Neural cell (in vitro differentiated cells): ENCODE measurements around the gene SSC5D. TPM values are rescaled to one million over a fixed set of nuclear protein-coding genes. Genes with fewer than 3 reads are reported as not detected.

Source experiments
- H2AFZ ChIP-seq: fragments of 200-600, 300-800 bp; sonication (generic), shearing (Covaris generic); 2 replicates; pipeline ENCODE4 v1.6.0; 2014; ENCODE audit warnings: low read depth, mild to moderate bottlenecking, antibody characterized with exemption, low read length, moderate library complexity
- H3F3A ChIP-seq: fragments of 200-600 bp; shearing (Covaris generic); 2 replicates; pipeline ENCODE4 v1.6.1; 2016; ENCODE audit warnings: mild to moderate bottlenecking, moderate library complexity, mixed read lengths, antibody characterized with exemption, low read length; ENCODE audit not compliant: insufficient read depth, poor library complexity, severe bottlenecking
- H3K27ac ChIP-seq: fragments of 200-600, 300-800 bp; sonication (generic), shearing (Covaris generic); 2 replicates; pipeline ENCODE4 v1.5.1; 2014; ENCODE audit warnings: mild to moderate bottlenecking, low read length, moderate library complexity
- H3K27me3 ChIP-seq: fragments of 300-800, 200-600 bp; sonication (generic), shearing (Covaris generic); 2 replicates; pipeline ENCODE4 v1.6.0; 2014; ENCODE audit warnings: mild to moderate bottlenecking, low read depth, low read length, moderate library complexity; ENCODE audit not compliant: insufficient read depth
- H3K36me3 ChIP-seq: fragments of 300-800, 200-600 bp; sonication (generic), shearing (Covaris generic); 2 replicates; pipeline ENCODE4 v1.5.1; 2014; ENCODE audit warnings: mild to moderate bottlenecking, antibody characterized with exemption, low read length, moderate library complexity; ENCODE audit not compliant: insufficient read depth
- H3K4me2 ChIP-seq: fragments of 300-800, 200-600 bp; sonication (generic), shearing (Covaris generic); 2 replicates; pipeline ENCODE4 v1.6.0; 2014; ENCODE audit warnings: mild to moderate bottlenecking, low read length
- H3K4me3 ChIP-seq: fragments of 300-800, 200-600 bp; sonication (generic), shearing (Covaris generic); 2 replicates; pipeline ENCODE4 v1.5.1; 2014; ENCODE audit warnings: mild to moderate bottlenecking, low read length, moderate library complexity
- H3K79me2 ChIP-seq: fragments of 200-600 bp; shearing (Covaris generic); replicated peaks from 2 replicates; pipeline ENCODE4 v1.6.0; 2014; ENCODE audit warnings: mild to moderate bottlenecking, low read length, moderate library complexity; ENCODE audit not compliant: insufficient read depth
- H3K9ac ChIP-seq: fragments of 300-800, 200-600 bp; sonication (generic), shearing (Covaris generic); 2 replicates; pipeline ENCODE4 v1.6.1; 2016; ENCODE audit warnings: mild to moderate bottlenecking, low read length, mixed read lengths
- H3K9me2 ChIP-seq: fragments of 200-600 bp; shearing (Covaris generic); 2 replicates; pipeline ENCODE4 v1.6.1; 2016; ENCODE audit warnings: mild to moderate bottlenecking, low read length, mixed read lengths; ENCODE audit not compliant: insufficient read depth
- H3K9me3 ChIP-seq: fragments of 200-600, 300-800 bp; sonication (generic), shearing (Covaris generic); 2 replicates; pipeline ENCODE4 v1.6.1; 2016; ENCODE audit warnings: mild to moderate bottlenecking, mixed run types, low read length, moderate library complexity, mixed read lengths
- H4K20me1 ChIP-seq: fragments of 200-600 bp; shearing (Covaris generic); 2 replicates; pipeline ENCODE4 v1.6.1; 2016; ENCODE audit warnings: mild to moderate bottlenecking, mixed run types; ENCODE audit not compliant: insufficient read depth
- EP300 ChIP-seq: fragments of 450-650 bp; conservative IDR thresholded peaks from 2 replicates; pipeline ENCODE4 v1.6.1; 2014; ENCODE audit warnings: antibody characterized with exemption, mild to moderate bottlenecking, moderate library complexity; ENCODE audit not compliant: poor library complexity, severe bottlenecking
- EZH2 ChIP-seq: fragments of 200-600, 300-800 bp; shearing (Covaris generic), sonication (generic); IDR thresholded peaks from 2 replicates; pipeline ENCODE4 v1.6.1; 2014; ENCODE audit warnings: antibody characterized with exemption, low read length, borderline replicate concordance, mild to moderate bottlenecking; ENCODE audit not compliant: insufficient read depth, poor library complexity, severe bottlenecking
- MXI1 ChIP-seq: fragments of 450-650 bp; conservative IDR thresholded peaks from 2 replicates; pipeline ENCODE4 v1.6.1; 2014; ENCODE audit warnings: antibody characterized with exemption, mild to moderate bottlenecking; ENCODE audit not compliant: poor library complexity, severe bottlenecking
- POLR2AphosphoS5 ChIP-seq: IDR thresholded peaks from 2 replicates; pipeline ENCODE4 v1.6.1; 2012
- RAD21 ChIP-seq: fragments of 450-650 bp; conservative IDR thresholded peaks from 2 replicates; pipeline ENCODE4 v1.6.1; 2014; ENCODE audit warnings: antibody characterized with exemption, mild to moderate bottlenecking, moderate library complexity
- SMC3 ChIP-seq: fragments of 450-650 bp; conservative IDR thresholded peaks from 2 replicates; pipeline ENCODE4 v1.6.1; 2014; ENCODE audit warnings: antibody characterized with exemption, mild to moderate bottlenecking, moderate library complexity; ENCODE audit not compliant: poor library complexity
- TAF1 ChIP-seq: IDR thresholded peaks from 2 replicates; pipeline ENCODE4 v1.6.1; 2012; ENCODE audit warnings: low read depth
- polyA plus RNA-seq: library from polyadenylated mRNA; depleted of rRNA; stranded (reverse); fragments of >200 nt; gene quantifications from 2 replicates; pipeline ENCODE4 v1.2.3, GENCODE V29; 2014
- TF ChIP-seq, protein P1 (sequence below): fragments of 450-650 bp; IDR thresholded peaks from 2 replicates; pipeline ENCODE4 v1.5.1; 2014; ENCODE audit warnings: antibody characterized with exemption, mild to moderate bottlenecking, moderate library complexity; ENCODE audit not compliant: poor library complexity, severe bottlenecking
- TF ChIP-seq, protein P2 (sequence below): IDR thresholded peaks from 2 replicates; pipeline ENCODE4 v1.6.1; 2012; ENCODE audit warnings: borderline replicate concordance

The SSC5D gene
- polyA plus RNA-seq, 1 donor from 2014 or later = 0.45 TPM

DNA sequence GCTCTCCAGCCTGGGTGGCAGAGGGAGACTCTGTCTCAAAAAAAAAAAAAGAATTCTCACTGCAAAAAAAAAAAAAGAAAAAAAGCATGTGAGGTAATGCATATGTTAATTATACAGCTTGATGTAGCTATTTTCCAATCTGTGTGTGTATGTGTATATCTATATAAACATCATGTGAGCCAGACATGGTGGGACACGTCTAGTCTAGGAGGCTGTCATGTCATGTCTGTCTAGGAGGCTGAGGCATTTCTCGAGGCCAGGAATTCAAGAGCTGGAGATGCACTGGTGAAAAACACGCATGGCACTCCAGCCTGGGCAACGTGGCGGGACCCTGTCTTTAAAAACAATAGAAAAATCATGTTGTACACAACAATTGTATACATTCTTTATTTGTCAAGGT lies 64.0 kb downstream of the SSC5D start:
- Histone ChIP-seq H3K36me3 (no peaks in the 10 kb centered on the region), H4K20me1 (no peaks in the 10 kb centered on the region), H3K4me3 (no peak overlapping the region), H3K9me3 (no peaks in the 10 kb centered on the region), H3K79me2 (no peaks in the 10 kb centered on the region), H3K4me2 (no peak overlapping the region), H3F3A (no peaks in the 10 kb centered on the region), H3K9ac (no peak overlapping the region), H3K27me3 (no peaks in the 10 kb centered on the region), H3K27ac (no peak overlapping the region), H2AFZ (no peak overlapping the region), H3K9me2 (no peaks in the 10 kb centered on the region)
- TF ChIP-seq EP300 (no peak), MXI1 (no peak), RAD21 (no peak), TAF1 (no peak), POLR2AphosphoS5 (no peak), EZH2 (no peak), SMC3 (no peak)
- TF ChIP-seq, protein P1, sequence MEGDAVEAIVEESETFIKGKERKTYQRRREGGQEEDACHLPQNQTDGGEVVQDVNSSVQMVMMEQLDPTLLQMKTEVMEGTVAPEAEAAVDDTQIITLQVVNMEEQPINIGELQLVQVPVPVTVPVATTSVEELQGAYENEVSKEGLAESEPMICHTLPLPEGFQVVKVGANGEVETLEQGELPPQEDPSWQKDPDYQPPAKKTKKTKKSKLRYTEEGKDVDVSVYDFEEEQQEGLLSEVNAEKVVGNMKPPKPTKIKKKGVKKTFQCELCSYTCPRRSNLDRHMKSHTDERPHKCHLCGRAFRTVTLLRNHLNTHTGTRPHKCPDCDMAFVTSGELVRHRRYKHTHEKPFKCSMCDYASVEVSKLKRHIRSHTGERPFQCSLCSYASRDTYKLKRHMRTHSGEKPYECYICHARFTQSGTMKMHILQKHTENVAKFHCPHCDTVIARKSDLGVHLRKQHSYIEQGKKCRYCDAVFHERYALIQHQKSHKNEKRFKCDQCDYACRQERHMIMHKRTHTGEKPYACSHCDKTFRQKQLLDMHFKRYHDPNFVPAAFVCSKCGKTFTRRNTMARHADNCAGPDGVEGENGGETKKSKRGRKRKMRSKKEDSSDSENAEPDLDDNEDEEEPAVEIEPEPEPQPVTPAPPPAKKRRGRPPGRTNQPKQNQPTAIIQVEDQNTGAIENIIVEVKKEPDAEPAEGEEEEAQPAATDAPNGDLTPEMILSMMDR = no peak
- TF ChIP-seq, protein P2, sequence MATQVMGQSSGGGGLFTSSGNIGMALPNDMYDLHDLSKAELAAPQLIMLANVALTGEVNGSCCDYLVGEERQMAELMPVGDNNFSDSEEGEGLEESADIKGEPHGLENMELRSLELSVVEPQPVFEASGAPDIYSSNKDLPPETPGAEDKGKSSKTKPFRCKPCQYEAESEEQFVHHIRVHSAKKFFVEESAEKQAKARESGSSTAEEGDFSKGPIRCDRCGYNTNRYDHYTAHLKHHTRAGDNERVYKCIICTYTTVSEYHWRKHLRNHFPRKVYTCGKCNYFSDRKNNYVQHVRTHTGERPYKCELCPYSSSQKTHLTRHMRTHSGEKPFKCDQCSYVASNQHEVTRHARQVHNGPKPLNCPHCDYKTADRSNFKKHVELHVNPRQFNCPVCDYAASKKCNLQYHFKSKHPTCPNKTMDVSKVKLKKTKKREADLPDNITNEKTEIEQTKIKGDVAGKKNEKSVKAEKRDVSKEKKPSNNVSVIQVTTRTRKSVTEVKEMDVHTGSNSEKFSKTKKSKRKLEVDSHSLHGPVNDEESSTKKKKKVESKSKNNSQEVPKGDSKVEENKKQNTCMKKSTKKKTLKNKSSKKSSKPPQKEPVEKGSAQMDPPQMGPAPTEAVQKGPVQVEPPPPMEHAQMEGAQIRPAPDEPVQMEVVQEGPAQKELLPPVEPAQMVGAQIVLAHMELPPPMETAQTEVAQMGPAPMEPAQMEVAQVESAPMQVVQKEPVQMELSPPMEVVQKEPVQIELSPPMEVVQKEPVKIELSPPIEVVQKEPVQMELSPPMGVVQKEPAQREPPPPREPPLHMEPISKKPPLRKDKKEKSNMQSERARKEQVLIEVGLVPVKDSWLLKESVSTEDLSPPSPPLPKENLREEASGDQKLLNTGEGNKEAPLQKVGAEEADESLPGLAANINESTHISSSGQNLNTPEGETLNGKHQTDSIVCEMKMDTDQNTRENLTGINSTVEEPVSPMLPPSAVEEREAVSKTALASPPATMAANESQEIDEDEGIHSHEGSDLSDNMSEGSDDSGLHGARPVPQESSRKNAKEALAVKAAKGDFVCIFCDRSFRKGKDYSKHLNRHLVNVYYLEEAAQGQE = no peak

DNA sequence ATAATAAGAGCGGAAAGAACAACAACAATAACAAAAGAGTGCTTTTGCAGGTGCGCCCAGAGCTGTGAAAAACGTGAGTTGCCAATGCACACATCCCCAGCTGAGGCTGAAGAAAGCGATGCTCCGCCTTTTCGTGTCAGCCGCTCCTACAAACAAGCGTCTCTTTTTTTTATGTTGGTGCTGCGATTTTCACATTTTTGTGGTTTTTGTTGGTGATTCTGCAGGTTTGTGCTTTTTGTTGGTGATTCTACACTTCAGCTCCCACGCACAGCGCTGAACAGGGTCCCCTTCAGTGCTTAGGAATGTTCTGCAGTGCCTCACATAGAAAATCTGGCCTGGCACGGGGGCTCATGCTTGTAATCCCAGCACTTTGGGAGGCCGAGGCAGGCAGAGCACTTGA lies 64.4 kb downstream of the SSC5D start:
- TF ChIP-seq EZH2 (no peak), RAD21 (no peak), EP300 (no peak), TAF1 (no peak), POLR2AphosphoS5 (no peak)
- TF ChIP-seq, protein P2 = no peak
- Histone ChIP-seq H4K20me1 (no peaks in the 10 kb centered on the region), H3K36me3 (no peaks in the 10 kb centered on the region), H3K9ac (no peak overlapping the region), H3F3A (no peaks in the 10 kb centered on the region), H3K4me2 (no peak overlapping the region), H3K9me3 (no peaks in the 10 kb centered on the region), H3K79me2 (no peaks in the 10 kb centered on the region), H3K27me3 (no peaks in the 10 kb centered on the region), H2AFZ (no peak overlapping the region), H3K27ac (no peak overlapping the region), H3K4me3 (no peak overlapping the region), H3K9me2 (no peaks in the 10 kb centered on the region)
